Bronchial epithelial cell (primary cell): ENCODE data around the gene RBM43. TPM values are rescaled to one million over a fixed set of nuclear protein-coding genes. Genes with fewer than 3 reads are reported as not detected.
"Not testable (repeated sequence)": the region's sequence is repeated elsewhere in the genome, so short reads cannot be mapped to it uniquely, and the experiment has no call there.

ENCODE experiments used
- DNase-seq: peaks from one replicate; pipeline ENCODE4 v3.0.0-alpha.2; 2010; ENCODE audit warnings: low read depth
- FAIRE-seq: peaks from 2 replicates; lab custom pipeline; 2011; peaks lifted over from hg19 to GRCh38; lab: Jason Lieb, UNC
- H3K27me3 ChIP-seq: 2 replicates; pipeline ENCODE4 v1.5.1; 2011; ENCODE audit warnings: low read length; ENCODE audit not compliant: control insufficient read depth, insufficient read depth
- H3K36me3 ChIP-seq: 2 replicates; pipeline ENCODE4 v1.5.1; 2011; ENCODE audit warnings: low read length; ENCODE audit not compliant: control insufficient read depth, insufficient read depth
- H3K4me3 ChIP-seq: 2 replicates; pipeline ENCODE4 v1.5.1; 2011; ENCODE audit warnings: mild to moderate bottlenecking, low read depth, low read length, control low read depth
- total RNA-seq: library from RNA; depleted of rRNA; stranded (reverse); fragments of >200 nt; gene quantifications from 2 replicates; pipeline ENCODE4 v1.2.1, GENCODE V29; 2014
- TF ChIP-seq, protein P1 (sequence below): IDR thresholded peaks from 2 replicates; pipeline ENCODE4 v1.5.1; 2011; ENCODE audit warnings: mild to moderate bottlenecking, moderate library complexity, low read length, control low read depth, inconsistent platforms; ENCODE audit not compliant: insufficient read depth, severe bottlenecking

Gene RBM43
- total RNA-seq: 0.51 and 0.79 TPM in 2 replicates

DNA sequence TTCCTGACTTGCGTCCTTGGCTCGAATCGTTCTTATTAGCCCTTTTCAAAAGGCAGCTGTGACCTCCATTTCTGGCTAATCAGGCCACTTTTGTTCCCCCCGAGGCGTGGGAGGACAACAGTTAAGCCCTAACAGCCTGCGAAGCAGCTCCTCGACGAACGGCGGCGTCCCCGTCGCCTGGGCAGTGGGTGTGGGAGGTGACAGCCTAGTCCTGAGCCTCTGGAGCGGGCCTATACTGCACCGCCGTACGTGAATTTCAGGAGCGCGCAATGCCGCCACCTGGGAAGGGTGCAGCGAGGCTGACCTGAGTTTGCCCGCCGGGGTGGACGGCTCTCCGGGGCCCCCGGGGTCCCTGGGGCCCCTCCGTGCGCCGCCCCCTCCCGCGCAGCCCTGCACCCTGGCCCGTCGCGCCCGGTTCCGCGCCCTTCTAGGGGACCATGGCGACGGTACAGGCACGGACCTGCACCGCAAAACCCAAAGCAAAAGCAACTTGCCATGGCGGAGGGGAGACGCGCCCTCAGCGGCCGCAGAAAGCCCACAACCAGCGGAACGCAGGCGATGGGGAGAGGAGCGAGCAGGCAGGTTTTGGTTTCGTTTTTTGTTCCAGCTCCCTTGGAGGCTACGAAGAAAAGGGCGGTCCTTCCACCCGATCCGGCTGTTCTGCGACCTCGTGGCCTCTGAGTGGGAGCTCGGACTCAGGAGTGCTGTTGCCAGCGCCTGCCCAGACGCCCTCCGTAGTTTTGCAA is at the start of gene RBM43:
Gene RBM43, minus strand, starts transcription at position 633 of the 746 bp plus-strand sequence. Its CDS starts 136 bp downstream, at position 497.
- no peaks in the 10 kb centered on the region for H3K36me3 ChIP-seq
- DNase-seq (peak; percentile 65), FAIRE-seq (no peak)
- no peaks in the 10 kb centered on the region for H3K27me3 ChIP-seq
- H3K4me3 ChIP-seq: peak within 1 kb of the TSS; percentile 73
- TF ChIP-seq, protein P1, sequence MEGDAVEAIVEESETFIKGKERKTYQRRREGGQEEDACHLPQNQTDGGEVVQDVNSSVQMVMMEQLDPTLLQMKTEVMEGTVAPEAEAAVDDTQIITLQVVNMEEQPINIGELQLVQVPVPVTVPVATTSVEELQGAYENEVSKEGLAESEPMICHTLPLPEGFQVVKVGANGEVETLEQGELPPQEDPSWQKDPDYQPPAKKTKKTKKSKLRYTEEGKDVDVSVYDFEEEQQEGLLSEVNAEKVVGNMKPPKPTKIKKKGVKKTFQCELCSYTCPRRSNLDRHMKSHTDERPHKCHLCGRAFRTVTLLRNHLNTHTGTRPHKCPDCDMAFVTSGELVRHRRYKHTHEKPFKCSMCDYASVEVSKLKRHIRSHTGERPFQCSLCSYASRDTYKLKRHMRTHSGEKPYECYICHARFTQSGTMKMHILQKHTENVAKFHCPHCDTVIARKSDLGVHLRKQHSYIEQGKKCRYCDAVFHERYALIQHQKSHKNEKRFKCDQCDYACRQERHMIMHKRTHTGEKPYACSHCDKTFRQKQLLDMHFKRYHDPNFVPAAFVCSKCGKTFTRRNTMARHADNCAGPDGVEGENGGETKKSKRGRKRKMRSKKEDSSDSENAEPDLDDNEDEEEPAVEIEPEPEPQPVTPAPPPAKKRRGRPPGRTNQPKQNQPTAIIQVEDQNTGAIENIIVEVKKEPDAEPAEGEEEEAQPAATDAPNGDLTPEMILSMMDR: no peak

DNA sequence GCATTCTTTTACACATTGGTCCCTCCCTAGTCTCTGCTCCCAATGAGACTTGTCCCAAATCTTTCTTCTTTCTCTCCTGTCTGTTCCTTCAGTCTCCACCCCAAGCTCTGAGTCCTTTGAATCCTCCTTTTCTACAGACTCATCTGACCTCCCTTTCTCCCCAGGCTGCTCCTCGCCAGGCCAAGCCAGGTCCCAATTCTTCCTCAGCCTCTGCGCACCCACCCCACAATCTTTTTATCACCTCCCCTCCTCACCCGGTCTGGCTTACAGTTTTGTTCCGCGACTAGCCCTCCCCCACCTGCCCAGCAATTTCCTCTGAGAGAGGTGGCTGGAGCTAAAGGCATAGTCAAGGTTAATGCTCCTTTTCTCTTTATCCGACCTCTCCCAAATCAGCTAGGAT is 48.6 kb upstream of the RBM43 start:
- DNase-seq, H3K27me3 ChIP-seq, FAIRE-seq, H3K4me3 ChIP-seq, H3K36me3 ChIP-seq: not testable (repeated sequence)

DNA sequence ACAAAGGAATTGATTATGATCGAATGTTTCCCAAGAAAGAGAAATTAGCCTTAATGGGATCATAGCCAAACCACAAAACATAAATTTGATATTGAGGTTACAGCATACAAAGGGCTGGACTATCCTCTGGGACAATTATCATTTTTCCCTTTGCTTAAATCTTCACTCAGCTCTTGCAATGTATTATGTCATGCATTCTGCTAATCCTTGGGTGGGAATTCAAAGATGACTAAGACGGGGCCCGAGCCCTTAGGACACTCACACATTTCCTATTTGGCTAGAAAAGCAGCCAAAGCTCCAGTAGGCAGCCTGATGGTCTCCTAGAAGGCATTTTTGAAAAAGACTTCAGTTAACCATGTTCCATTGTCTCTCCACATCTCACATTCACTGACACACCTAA is 45.0 kb upstream of the RBM43 start:
- H3K4me3 ChIP-seq: no peak overlapping the region
- TF ChIP-seq, protein P1: no peak
- no peaks in the 10 kb centered on the region for H3K36me3 ChIP-seq
- DNase-seq: peak; percentile 41
- peaks cover 3% of the 10 kb centered on the region for H3K27me3 ChIP-seq
- no peak for FAIRE-seq

DNA sequence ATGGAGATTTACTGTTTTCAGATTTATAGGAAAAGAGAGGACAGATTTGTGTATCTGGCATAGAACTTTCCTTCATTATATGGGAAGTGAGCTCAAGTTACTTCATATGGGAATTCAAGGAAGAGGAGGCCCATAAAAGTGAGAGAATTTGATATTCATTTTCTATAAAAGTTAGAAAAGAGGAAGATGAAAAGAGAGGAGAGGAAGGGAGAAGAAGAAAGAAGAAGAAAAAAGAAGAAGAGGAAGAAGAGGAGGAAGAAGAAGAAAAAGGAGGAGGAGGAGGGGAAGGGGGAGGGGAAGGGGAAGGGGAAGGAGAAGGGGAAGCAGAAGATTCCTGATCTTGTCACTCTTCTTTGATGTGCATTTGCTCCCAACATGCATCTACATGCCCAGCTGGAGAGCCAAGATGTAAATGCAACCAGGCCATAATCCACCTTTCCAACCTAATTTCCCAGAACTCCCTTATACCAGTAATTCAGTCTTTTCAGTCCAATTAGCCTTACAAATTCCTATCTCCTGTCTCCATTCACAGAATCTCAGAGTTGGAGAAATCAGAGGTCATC is 43.5 kb upstream of the RBM43 start:
- TF ChIP-seq, protein P1: no peak
- H3K27me3 ChIP-seq: peaks cover 3% of the 10 kb centered on the region
- no peaks in the 10 kb centered on the region for H3K36me3 ChIP-seq
- no peak for DNase-seq
- no peak for FAIRE-seq
- H3K4me3 ChIP-seq: no peak overlapping the region

DNA sequence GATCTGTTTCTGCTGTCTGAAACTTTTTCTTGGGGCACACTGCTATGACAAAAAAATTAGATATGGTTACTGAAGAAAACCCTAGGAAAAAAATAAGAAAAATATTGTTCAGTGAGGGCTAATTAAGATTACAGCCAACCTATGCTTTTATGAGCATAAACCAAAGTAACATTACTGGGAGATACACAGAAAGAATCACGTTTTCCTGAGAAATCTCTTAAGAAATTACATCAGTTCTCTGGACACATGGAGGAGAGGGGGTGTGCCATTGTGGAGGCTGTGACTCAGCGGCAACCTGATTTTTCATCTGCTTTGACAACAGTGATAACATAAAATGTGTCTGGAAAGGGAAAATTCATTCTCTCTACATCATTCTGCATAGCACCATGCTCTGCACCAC is 41.2 kb upstream of the RBM43 start:
- DNase-seq (peak; percentile 20), FAIRE-seq (no peak)
- no peak overlapping the region for H3K4me3 ChIP-seq
- H3K27me3 ChIP-seq: no peaks in the 10 kb centered on the region
- TF ChIP-seq, protein P1: no peak
- H3K36me3 ChIP-seq: no peaks in the 10 kb centered on the region

DNA sequence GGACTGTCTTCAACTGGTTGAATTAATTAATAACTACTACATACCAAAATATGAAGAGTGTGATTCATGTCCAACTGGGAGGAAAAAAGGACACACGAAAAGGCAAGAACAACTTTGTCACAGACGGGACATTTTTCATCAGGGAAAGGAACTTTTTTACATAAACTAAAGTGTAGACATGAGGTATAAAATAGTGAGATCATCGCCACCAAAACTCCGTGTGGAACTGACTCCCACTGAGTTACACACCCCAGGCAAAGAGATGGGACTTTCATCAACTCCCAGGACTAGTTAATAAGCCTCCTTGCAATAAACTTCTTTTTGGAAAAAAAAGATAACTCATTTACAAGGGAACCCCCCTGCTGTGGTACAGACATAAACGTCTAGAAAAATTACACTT is 40.7 kb upstream of the RBM43 start:
- TF ChIP-seq, protein P1: no peak
- FAIRE-seq (no peak), DNase-seq (no peak)
- no peaks in the 10 kb centered on the region for H3K36me3 ChIP-seq
- no peak overlapping the region for H3K4me3 ChIP-seq
- H3K27me3 ChIP-seq: no peaks in the 10 kb centered on the region
